Left ventricle myocardium inferior (tissue), 1 donor: ENCODE measurements around the gene TMOD2. TPM values are rescaled to one million over a fixed set of nuclear protein-coding genes. Genes with fewer than 3 reads are reported as not detected.

ENCODE experiments used
- DNase-seq: peaks from one replicate; pipeline ENCODE4 v3.0.0-alpha.2; 2020
- H3K27ac ChIP-seq: fragments of 200-600 bp; replicated peaks from 2 replicates; pipeline ENCODE4 v1.8.0; 2021
- H3K27me3 ChIP-seq: fragments of 200-600 bp; 2 replicates; pipeline ENCODE4 v1.8.0; 2021; ENCODE audit warnings: low read depth
- H3K36me3 ChIP-seq: fragments of 200-600 bp; 2 replicates; pipeline ENCODE4 v1.8.0; 2021
- H3K4me1 ChIP-seq: fragments of 200-600 bp; 2 replicates; pipeline ENCODE4 v1.8.0; 2021
- H3K4me3 ChIP-seq: fragments of 200-600 bp; 2 replicates; pipeline ENCODE4 v1.8.0; 2021; ENCODE audit warnings: mild to moderate bottlenecking, moderate library complexity
- H3K9me3 ChIP-seq: fragments of 200-600 bp; replicated peaks from 2 replicates; pipeline ENCODE4 v1.8.0; 2021
- CTCF ChIP-seq: fragments of 200-600 bp; IDR thresholded peaks from 2 replicates; pipeline ENCODE4 v1.8.0; 2021; ENCODE audit warnings: antibody characterized with exemption, mild to moderate bottlenecking, borderline replicate concordance
- intact Hi-C: fragments of 100-400 bp; cut with micrococcal nuclease; formaldehyde crosslinking; loops from one replicate; pipeline ENCODE4 v1.11.0; 2022
- total RNA-seq: library from RNA; stranded (reverse); fragmentation: NEBNext Ultra II Directional; extraction: Animal tissue kit (Norgen Biotek cat#: 25700); gene quantifications from one replicate; pipeline ENCODE4 v1.2.1, GENCODE V29; 2021
- donor health status: DM: no; HTN: yes; CAD: no; lungs with severe emphysema.

The TMOD2 gene
- total RNA-seq, 1 donor from 2014 or later: 5.1 TPM

DNA sequence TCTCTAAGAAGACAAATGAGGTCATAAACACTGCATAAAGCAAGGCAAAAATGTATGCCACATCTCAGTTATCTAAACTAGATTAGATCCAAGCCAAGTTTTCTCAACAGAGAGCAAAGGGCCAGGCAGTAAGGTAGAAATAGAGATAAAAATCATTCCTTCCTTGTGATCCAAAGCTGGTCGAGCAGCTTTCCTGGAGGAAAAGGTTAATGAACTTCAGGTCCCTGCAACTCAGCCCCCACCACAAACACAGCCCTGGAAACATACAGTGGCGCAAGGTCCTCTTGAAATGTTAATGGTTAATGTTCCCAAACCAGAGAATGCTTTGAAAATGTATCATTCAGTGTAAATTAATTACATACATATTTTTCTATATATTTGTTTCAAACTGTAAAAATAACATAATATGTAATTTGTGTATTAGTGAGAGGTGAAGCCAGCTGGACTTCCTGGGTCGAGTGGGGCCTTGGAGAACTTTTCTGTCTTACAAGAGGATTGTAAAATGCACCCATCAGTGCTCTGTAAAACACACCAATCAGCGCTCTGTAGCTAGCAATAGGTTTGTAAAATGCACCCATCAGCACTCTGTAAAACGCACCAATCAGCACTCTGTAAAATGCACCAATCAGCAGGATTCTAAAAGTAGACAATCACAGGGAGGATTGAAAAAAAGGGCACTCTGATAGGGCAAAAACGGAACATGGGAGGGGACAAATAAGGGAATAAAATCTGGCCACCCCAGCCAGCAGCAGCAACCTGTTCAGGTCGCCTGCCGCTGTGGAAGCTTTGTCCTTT lies 31.0 kb upstream of the TMOD2 start:
- H3K4me3 ChIP-seq: no peak overlapping the region

GRCh38 chr15:51721199-51721960 lies 30.0 kb upstream of the TMOD2 start:
- peaks cover 2% of the 10 kb centered on the region for H3K36me3 ChIP-seq
- intact Hi-C loops: no loop called here
- H3K4me1 ChIP-seq: peaks cover 38% of the 10 kb centered on the region
- no peak for DNase-seq
- H3K4me3 ChIP-seq: no peak overlapping the region
- no peaks in the 10 kb centered on the region for H3K27me3 ChIP-seq
- H3K9me3 ChIP-seq: no peaks in the 10 kb centered on the region
- no peak for TF ChIP-seq CTCF
- H3K27ac ChIP-seq: peak overlapping the region; percentile 32

More for the DNA sequence above, 31.0 kb upstream of the TMOD2 start:
- no peaks in the 10 kb centered on the region for H3K27me3 ChIP-seq
- H3K9me3 ChIP-seq: no peaks in the 10 kb centered on the region
- H3K27ac ChIP-seq: no peak overlapping the region
- H3K36me3 ChIP-seq: peaks cover 2% of the 10 kb centered on the region
- peaks cover 28% of the 10 kb centered on the region for H3K4me1 ChIP-seq
- intact Hi-C loops: no loop called here
- no peak for DNase-seq
- TF ChIP-seq CTCF: no peak

- H3K4me1 ChIP-seq: peaks cover 52% of the 10 kb centered on the region
- no peaks in the 10 kb centered on the region for H3K27me3 ChIP-seq
- no peak for DNase-seq
- no peaks in the 10 kb centered on the region for H3K9me3 ChIP-seq
- no peak overlapping the region for H3K4me3 ChIP-seq
- H3K36me3 ChIP-seq: peaks cover 2% of the 10 kb centered on the region
- no peak for TF ChIP-seq CTCF
- peak overlapping the region; percentile 4 for H3K27ac ChIP-seq
- intact Hi-C loops: no loop called here
Observed at GRCh38 chr15:51724199-51724598, 27.2 kb upstream of the TMOD2 start.

- Histone ChIP-seq H3K36me3 (peaks cover 2% of the 10 kb centered on the region), H3K27me3 (no peaks in the 10 kb centered on the region), H3K4me1 (peaks cover 52% of the 10 kb centered on the region), H3K4me3 (no peak overlapping the region), H3K9me3 (no peaks in the 10 kb centered on the region), H3K27ac (peak overlapping the region; percentile 4)
- DNase-seq: no peak
- intact Hi-C loops: no loop called here
- no peak for TF ChIP-seq CTCF
Observed at GRCh38 chr15:51724673-51725072, 26.7 kb upstream of the TMOD2 start.

- no peak for TF ChIP-seq CTCF
- Histone ChIP-seq H3K36me3 (peaks cover 2% of the 10 kb centered on the region), H3K27ac (peak overlapping the region; percentile 50), H3K4me1 (peaks cover 56% of the 10 kb centered on the region), H3K4me3 (no peak overlapping the region), H3K27me3 (no peaks in the 10 kb centered on the region), H3K9me3 (no peaks in the 10 kb centered on the region)
- intact Hi-C loops: no loop called here
- peak; percentile 43 for DNase-seq
Observed at GRCh38 chr15:51726302-51727073, 24.9 kb upstream of the TMOD2 start.
